ENCODE data around the gene DSPP.

- TF ChIP-seq CTCF (IDR thresholded peaks at IDR 0.05; ENCODE audit: low read depth, low read length, poor library complexity, severe bottlenecking) (no peak), EZH2phosphoT487 (IDR thresholded peaks at IDR 0.05; ENCODE audit: borderline replicate concordance, low read length) (no peak)
Measured at GRCh38 chr4:87570290-87570805, 38.0 kb upstream of the DSPP start.

All from DOHH2 (cell line).